A549 (cell line): ENCODE data around the gene BMP15.

Source experiments
- CBX8 ChIP-seq: fragments of 200-600 bp; sonication (generic); IDR thresholded peaks from 2 replicates; pipeline ENCODE4 v1.6.1; 2016
- CEBPB ChIP-seq, 2 experiments: fragments of >200 bp in 1 of 2; sonication (Bioruptor Twin) in 1 of 2; formaldehyde crosslinking in 1 of 2; IDR thresholded peaks; 2 replicates each; pipeline ENCODE4 v1.6.1; 2012 to 2016
- CHD2 ChIP-seq: fragments of 150-350 bp; IDR thresholded peaks from 2 replicates; pipeline ENCODE4 v1.6.1; 2014; ENCODE audit warnings: low read length; ENCODE audit not compliant: partially characterized antibody
- EP300 ChIP-seq, 2 experiments: fragments of >200 bp; sonication (Bioruptor Twin); formaldehyde crosslinking; IDR thresholded peaks; 2 replicates in 1 of 2; 3 replicates in 1 of 2; pipeline ENCODE4 v1.6.1; 2016 to 2017
- JUN ChIP-seq, 2 experiments: fragments of >200 bp; sonication (Bioruptor Twin); formaldehyde crosslinking; IDR thresholded peaks; 2 replicates in 1 of 2; 3 replicates in 1 of 2; pipeline ENCODE4 v1.6.1; 2016 to 2017
- MAZ ChIP-seq: fragments of 150-350 bp; IDR thresholded peaks from 2 replicates; pipeline ENCODE4 v1.6.1; 2014; ENCODE audit warnings: antibody characterized with exemption, low read depth, low read length, borderline replicate concordance
- POLR2A ChIP-seq: IDR thresholded peaks from 2 replicates; pipeline ENCODE4 v1.6.1; 2012; ENCODE audit warnings: mild to moderate bottlenecking, low read length
- SMC3 ChIP-seq: fragments of >200 bp; sonication (Bioruptor Twin); formaldehyde crosslinking; IDR thresholded peaks from 3 replicates; pipeline ENCODE4 v1.6.1; 2018; ENCODE audit warnings: inconsistent platforms
- ZC3H11A ChIP-seq: fragments of 450-650 bp; IDR thresholded peaks from 2 replicates; pipeline ENCODE4 v1.6.1; 2014; ENCODE audit warnings: antibody characterized with exemption, mild to moderate bottlenecking
- TF ChIP-seq, protein P1 (sequence below): fragments of >200 bp; sonication (Bioruptor Twin); formaldehyde crosslinking; IDR thresholded peaks from 3 replicates; pipeline ENCODE4 v1.5.1; 2016
- TF ChIP-seq, protein P2 (sequence below): fragments of 200-600 bp; sonication (generic); IDR thresholded peaks from 2 replicates; pipeline ENCODE4 v1.6.1; 2016; ENCODE audit warnings: antibody characterized with exemption, mild to moderate bottlenecking, moderate library complexity

DNA sequence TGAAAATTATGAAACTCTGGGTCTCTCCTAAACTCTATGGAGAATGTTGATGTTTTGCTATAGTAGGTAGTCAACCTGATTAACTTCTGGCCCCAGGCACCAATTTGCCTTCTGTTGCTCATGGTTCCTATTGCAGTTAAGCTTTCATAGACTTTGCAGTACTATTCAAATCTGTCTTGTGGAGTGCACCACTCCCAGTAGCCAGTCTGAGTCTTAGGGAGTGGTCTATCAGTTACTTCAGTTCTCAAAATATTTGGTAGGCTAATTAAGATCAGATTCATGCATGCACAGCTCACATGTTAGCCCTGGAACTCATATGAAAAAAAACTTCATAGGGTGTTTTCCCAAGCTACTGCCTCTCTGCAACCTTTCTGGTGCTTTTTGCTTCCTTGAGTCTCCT, 53.3 kb downstream of the BMP15 start:
- TF ChIP-seq, protein P1, sequence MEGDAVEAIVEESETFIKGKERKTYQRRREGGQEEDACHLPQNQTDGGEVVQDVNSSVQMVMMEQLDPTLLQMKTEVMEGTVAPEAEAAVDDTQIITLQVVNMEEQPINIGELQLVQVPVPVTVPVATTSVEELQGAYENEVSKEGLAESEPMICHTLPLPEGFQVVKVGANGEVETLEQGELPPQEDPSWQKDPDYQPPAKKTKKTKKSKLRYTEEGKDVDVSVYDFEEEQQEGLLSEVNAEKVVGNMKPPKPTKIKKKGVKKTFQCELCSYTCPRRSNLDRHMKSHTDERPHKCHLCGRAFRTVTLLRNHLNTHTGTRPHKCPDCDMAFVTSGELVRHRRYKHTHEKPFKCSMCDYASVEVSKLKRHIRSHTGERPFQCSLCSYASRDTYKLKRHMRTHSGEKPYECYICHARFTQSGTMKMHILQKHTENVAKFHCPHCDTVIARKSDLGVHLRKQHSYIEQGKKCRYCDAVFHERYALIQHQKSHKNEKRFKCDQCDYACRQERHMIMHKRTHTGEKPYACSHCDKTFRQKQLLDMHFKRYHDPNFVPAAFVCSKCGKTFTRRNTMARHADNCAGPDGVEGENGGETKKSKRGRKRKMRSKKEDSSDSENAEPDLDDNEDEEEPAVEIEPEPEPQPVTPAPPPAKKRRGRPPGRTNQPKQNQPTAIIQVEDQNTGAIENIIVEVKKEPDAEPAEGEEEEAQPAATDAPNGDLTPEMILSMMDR: no peak
- TF ChIP-seq, protein P2, sequence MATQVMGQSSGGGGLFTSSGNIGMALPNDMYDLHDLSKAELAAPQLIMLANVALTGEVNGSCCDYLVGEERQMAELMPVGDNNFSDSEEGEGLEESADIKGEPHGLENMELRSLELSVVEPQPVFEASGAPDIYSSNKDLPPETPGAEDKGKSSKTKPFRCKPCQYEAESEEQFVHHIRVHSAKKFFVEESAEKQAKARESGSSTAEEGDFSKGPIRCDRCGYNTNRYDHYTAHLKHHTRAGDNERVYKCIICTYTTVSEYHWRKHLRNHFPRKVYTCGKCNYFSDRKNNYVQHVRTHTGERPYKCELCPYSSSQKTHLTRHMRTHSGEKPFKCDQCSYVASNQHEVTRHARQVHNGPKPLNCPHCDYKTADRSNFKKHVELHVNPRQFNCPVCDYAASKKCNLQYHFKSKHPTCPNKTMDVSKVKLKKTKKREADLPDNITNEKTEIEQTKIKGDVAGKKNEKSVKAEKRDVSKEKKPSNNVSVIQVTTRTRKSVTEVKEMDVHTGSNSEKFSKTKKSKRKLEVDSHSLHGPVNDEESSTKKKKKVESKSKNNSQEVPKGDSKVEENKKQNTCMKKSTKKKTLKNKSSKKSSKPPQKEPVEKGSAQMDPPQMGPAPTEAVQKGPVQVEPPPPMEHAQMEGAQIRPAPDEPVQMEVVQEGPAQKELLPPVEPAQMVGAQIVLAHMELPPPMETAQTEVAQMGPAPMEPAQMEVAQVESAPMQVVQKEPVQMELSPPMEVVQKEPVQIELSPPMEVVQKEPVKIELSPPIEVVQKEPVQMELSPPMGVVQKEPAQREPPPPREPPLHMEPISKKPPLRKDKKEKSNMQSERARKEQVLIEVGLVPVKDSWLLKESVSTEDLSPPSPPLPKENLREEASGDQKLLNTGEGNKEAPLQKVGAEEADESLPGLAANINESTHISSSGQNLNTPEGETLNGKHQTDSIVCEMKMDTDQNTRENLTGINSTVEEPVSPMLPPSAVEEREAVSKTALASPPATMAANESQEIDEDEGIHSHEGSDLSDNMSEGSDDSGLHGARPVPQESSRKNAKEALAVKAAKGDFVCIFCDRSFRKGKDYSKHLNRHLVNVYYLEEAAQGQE: no peak
- TF ChIP-seq JUN (IDR thresholded peaks at IDR 0.05): no peak
- no peak for TF ChIP-seq ZC3H11A
- no peak for TF ChIP-seq CHD2
- TF ChIP-seq SMC3: no peak
- no peak for TF ChIP-seq EP300 (IDR thresholded peaks at IDR 0.05)
- no peak for TF ChIP-seq CEBPB (IDR thresholded peaks at IDR 0.05)
- no peak for TF ChIP-seq CBX8
- TF ChIP-seq MAZ: no peak
- no peak for TF ChIP-seq POLR2A
